H9 (cell line): ENCODE results near the gene EFS. TPM values are rescaled to one million over a fixed set of nuclear protein-coding genes. Genes with fewer than 3 reads are reported as not detected.

ENCODE experiments used
- DNase-seq: peaks from one replicate; pipeline ENCODE4 v3.0.0-alpha.2; 2017
- H2AFZ ChIP-seq: one replicate; pipeline ENCODE4 v1.6.1; 2013; ENCODE audit warnings: mild to moderate bottlenecking, low read length, control low read depth, moderate library complexity
- H2AK5ac ChIP-seq: 2 replicates; pipeline ENCODE4 v1.6.1; 2013; ENCODE audit warnings: low read length, control low read depth, mixed read lengths; ENCODE audit not compliant: insufficient read length
- H2BK120ac ChIP-seq: one replicate; pipeline ENCODE4 v1.6.1; 2013; ENCODE audit warnings: low read depth, mild to moderate bottlenecking, low read length, control low read depth, inconsistent platforms; ENCODE audit not compliant: poor library complexity, severe bottlenecking
- H2BK12ac ChIP-seq: 2 replicates; pipeline ENCODE4 v1.6.1; 2013; ENCODE audit warnings: low read length, control low read depth, mixed read lengths, low read depth; ENCODE audit not compliant: insufficient read length
- H2BK15ac ChIP-seq: 2 replicates; pipeline ENCODE4 v1.6.1; 2013; ENCODE audit warnings: low read depth, low read length, control low read depth
- H2BK20ac ChIP-seq: one replicate; pipeline ENCODE4 v1.6.1; 2013; ENCODE audit warnings: low read depth, mild to moderate bottlenecking, low read length, control low read depth, inconsistent platforms; ENCODE audit not compliant: poor library complexity, severe bottlenecking
- H2BK5ac ChIP-seq: 2 replicates; pipeline ENCODE4 v1.6.1; 2013; ENCODE audit warnings: low read length, control low read depth, mixed read lengths; ENCODE audit not compliant: insufficient read length
- H3K14ac ChIP-seq: 2 replicates; pipeline ENCODE4 v1.6.1; 2013; ENCODE audit warnings: low read length, control low read depth; ENCODE audit not compliant: insufficient read depth
- H3K18ac ChIP-seq: 2 replicates; pipeline ENCODE4 v1.6.1; 2013; ENCODE audit warnings: low read depth, mild to moderate bottlenecking, mixed read lengths, low read length, control low read depth; ENCODE audit not compliant: insufficient read length
- H3K23ac ChIP-seq: 2 replicates; pipeline ENCODE4 v1.6.1; 2013; ENCODE audit warnings: low read length, control low read depth, mixed read lengths, low read depth; ENCODE audit not compliant: insufficient read length
- H3K23me2 ChIP-seq: 2 replicates; pipeline ENCODE4 v1.6.1; 2013; ENCODE audit warnings: low read depth, mild to moderate bottlenecking, mixed read lengths, low read length, control low read depth; ENCODE audit not compliant: insufficient read length, poor library complexity, severe bottlenecking
- H3K27ac ChIP-seq: 2 replicates; pipeline ENCODE4 v1.5.1; 2013; ENCODE audit warnings: low read length, control low read depth, mixed read lengths, low read depth; ENCODE audit not compliant: insufficient read length
- H3K27me3 ChIP-seq: 2 replicates; pipeline ENCODE4 v1.6.1; 2013; ENCODE audit warnings: low read length, control low read depth, inconsistent platforms; ENCODE audit not compliant: insufficient read depth
- H3K4ac ChIP-seq: 2 replicates; pipeline ENCODE4 v1.6.1; 2013; ENCODE audit warnings: low read depth, mild to moderate bottlenecking, control low read depth, inconsistent platforms, low read length, moderate library complexity
- H3K4me1 ChIP-seq: 2 replicates; pipeline ENCODE4 v1.6.1; 2013; ENCODE audit warnings: low read length, control low read depth, inconsistent platforms; ENCODE audit not compliant: insufficient read depth
- H3K4me2 ChIP-seq: 2 replicates; pipeline ENCODE4 v1.6.1; 2013; ENCODE audit warnings: low read length, control low read depth, mixed read lengths; ENCODE audit not compliant: insufficient read length, insufficient read depth
- H3K56ac ChIP-seq: 2 replicates; pipeline ENCODE4 v1.6.1; 2013; ENCODE audit warnings: low read depth, mild to moderate bottlenecking, mixed read lengths, low read length, control low read depth; ENCODE audit not compliant: insufficient read length
- H3K79me1 ChIP-seq: 2 replicates; pipeline ENCODE4 v1.6.1; 2013; ENCODE audit warnings: low read depth, mild to moderate bottlenecking, moderate library complexity, low read length, control low read depth, inconsistent platforms; ENCODE audit not compliant: insufficient read depth, poor library complexity, severe bottlenecking
- H3K79me2 ChIP-seq: 2 replicates; pipeline ENCODE4 v1.6.1; 2013; ENCODE audit warnings: low read length, control low read depth, inconsistent platforms; ENCODE audit not compliant: insufficient read depth
- H3K9ac ChIP-seq: 2 replicates; pipeline ENCODE4 v1.6.1; 2013; ENCODE audit warnings: low read length, control low read depth, mixed read lengths; ENCODE audit not compliant: insufficient read length; ENCODE audit errors: extremely low read depth
- H3K9me3 ChIP-seq: one replicate; pipeline ENCODE4 v1.6.1; 2013; ENCODE audit warnings: low read depth, low read length, inconsistent platforms; ENCODE audit not compliant: control insufficient read depth
- H3T11ph ChIP-seq: one replicate; pipeline ENCODE4 v1.6.1; 2013; ENCODE audit warnings: mild to moderate bottlenecking, low read length, control low read depth, inconsistent platforms
- H4K20me1 ChIP-seq: one replicate; pipeline ENCODE4 v1.6.1; 2013; ENCODE audit not compliant: control insufficient read depth, insufficient read length, insufficient read depth
- H4K5ac ChIP-seq: 2 replicates; pipeline ENCODE4 v1.6.1; 2013; ENCODE audit warnings: low read depth, mild to moderate bottlenecking, mixed read lengths, low read length, control low read depth; ENCODE audit not compliant: insufficient read length
- H4K8ac ChIP-seq: replicated peaks from 2 replicates; pipeline ENCODE4 v1.6.1; 2013; ENCODE audit warnings: low read length, control low read depth, mixed read lengths, low read depth; ENCODE audit not compliant: insufficient read length
- H4K91ac ChIP-seq: 2 replicates; pipeline ENCODE4 v1.6.1; 2013; ENCODE audit warnings: low read depth, mild to moderate bottlenecking, moderate library complexity, mixed read lengths, low read length, control low read depth; ENCODE audit not compliant: insufficient read length
- H3K27ac Mint-ChIP-seq, 3 experiments: 2 replicates in 2 of 3; 3 replicates in 1 of 3; pipeline ENCODE4 v1.8.0; 2020 to 2021; ENCODE audit warnings: mixed read lengths in 3 of 3, mild to moderate bottlenecking in 1 of 3, moderate library complexity in 1 of 3
- H3K27me3 Mint-ChIP-seq: 2 replicates; pipeline ENCODE4 v1.8.0; 2021; ENCODE audit warnings: low read depth, mild to moderate bottlenecking, moderate library complexity, mixed read lengths
- H3K36me3 Mint-ChIP-seq, 3 experiments: 2 replicates in 2 of 3; 3 replicates in 1 of 3; pipeline ENCODE4 v1.8.0; 2020 to 2021; ENCODE audit warnings: low read depth in 3 of 3, mixed read lengths in 3 of 3; ENCODE audit not compliant: insufficient read depth in 1 of 3
- H3K4me1 Mint-ChIP-seq, 2 experiments: 2 replicates each; pipeline ENCODE4 v1.8.0; 2020; ENCODE audit warnings: mixed read lengths in 2 of 2
- H3K4me3 Mint-ChIP-seq, 2 experiments: 2 replicates in 1 of 2; 3 replicates in 1 of 2; pipeline ENCODE4 v1.8.0; 2020 to 2021; ENCODE audit warnings: mild to moderate bottlenecking in 2 of 2, mixed read lengths in 2 of 2, moderate library complexity in 1 of 2
- H3K9me3 Mint-ChIP-seq, 2 experiments: 2 replicates in 1 of 2; 3 replicates in 1 of 2; pipeline ENCODE4 v1.8.0; 2020; ENCODE audit warnings: mild to moderate bottlenecking in 2 of 2, mixed read lengths in 2 of 2, moderate library complexity in 1 of 2
- CTCF ChIP-seq: fragments of 200-600 bp; sonication (generic); conservative IDR thresholded peaks from 3 replicates; pipeline ENCODE4 v1.8.0; 2021; ENCODE audit warnings: antibody characterized with exemption, mild to moderate bottlenecking
- WGBS: extraction: QIAGEN DNeasy Blood & Tissue Kit; methylation state at CpG from one replicate; pipeline ENCODE4 v1.1.7; 2013; ENCODE audit warnings: missing lambda C conversion rate, low lambda C conversion rate, mixed read lengths; ENCODE audit not compliant: insufficient read length; ENCODE audit errors: extremely low coverage; 5-methylcytosine and 5-hydroxymethylcytosine counted together
- total RNA-seq: library from RNA; stranded (reverse); gene quantifications from 2 replicates; pipeline ENCODE4 v1.2.1, GENCODE V29; 2021

Gene EFS
- total RNA-seq, 1 experiment from 2014 or later = 32.1 TPM

- no peak overlapping the region for H3K27ac Mint-ChIP-seq
- TF ChIP-seq CTCF = no peak
- Histone ChIP-seq H2BK12ac (no peak overlapping the region), H3K9me3 (no peaks in the 10 kb centered on the region), H3K23ac (no peak overlapping the region), H2BK120ac (no peak overlapping the region), H3K18ac (no peak overlapping the region), H2BK20ac (no peak overlapping the region), H2AK5ac (no peak overlapping the region), H3K23me2 (no peaks in the 10 kb centered on the region), H3K9ac (no peak overlapping the region), H3K56ac (no peak overlapping the region), H4K5ac (no peak overlapping the region), H4K8ac (no peak overlapping the region), H2BK5ac (no peak overlapping the region), H3K4me1 (no peaks in the 10 kb centered on the region), H3K27me3 (no peaks in the 10 kb centered on the region), H4K20me1 (no peaks in the 10 kb centered on the region), H3K14ac (no peak overlapping the region), H3K79me1 (no peaks in the 10 kb centered on the region), H4K91ac (no peak overlapping the region), H3K4ac (no peak overlapping the region), H3K27ac (no peak overlapping the region), H3K4me2 (no peak overlapping the region), H2AFZ (no peak overlapping the region), H2BK15ac (no peak overlapping the region), H3T11ph (no peak overlapping the region), H3K79me2 (no peaks in the 10 kb centered on the region)
- H3K27me3 Mint-ChIP-seq = peaks cover 47% of the 10 kb centered on the region
- H3K9me3 Mint-ChIP-seq = no peaks in the 10 kb centered on the region
- WGBS = no CpG with 5 or more reads among the region's 2 CpGs
- H3K36me3 Mint-ChIP-seq = no peaks in the 10 kb centered on the region
- DNase-seq = no peak
- H3K4me3 Mint-ChIP-seq = no peak overlapping the region
- H3K4me1 Mint-ChIP-seq = peaks cover 15 to 17% of the 10 kb centered on the region in 2 experiments
These were observed 44.5 kb upstream of the EFS start for GRCh38 chr14:23409475-23409874.
